ENCODE measurements around the gene CECR2. TPM values are rescaled to one million over a fixed set of nuclear protein-coding genes. Genes with fewer than 3 reads are reported as not detected.

Gene CECR2
- total and polyA plus RNA-seq, 4 donors: 1.1 to 14.5 (median 7.7) TPM

DNA sequence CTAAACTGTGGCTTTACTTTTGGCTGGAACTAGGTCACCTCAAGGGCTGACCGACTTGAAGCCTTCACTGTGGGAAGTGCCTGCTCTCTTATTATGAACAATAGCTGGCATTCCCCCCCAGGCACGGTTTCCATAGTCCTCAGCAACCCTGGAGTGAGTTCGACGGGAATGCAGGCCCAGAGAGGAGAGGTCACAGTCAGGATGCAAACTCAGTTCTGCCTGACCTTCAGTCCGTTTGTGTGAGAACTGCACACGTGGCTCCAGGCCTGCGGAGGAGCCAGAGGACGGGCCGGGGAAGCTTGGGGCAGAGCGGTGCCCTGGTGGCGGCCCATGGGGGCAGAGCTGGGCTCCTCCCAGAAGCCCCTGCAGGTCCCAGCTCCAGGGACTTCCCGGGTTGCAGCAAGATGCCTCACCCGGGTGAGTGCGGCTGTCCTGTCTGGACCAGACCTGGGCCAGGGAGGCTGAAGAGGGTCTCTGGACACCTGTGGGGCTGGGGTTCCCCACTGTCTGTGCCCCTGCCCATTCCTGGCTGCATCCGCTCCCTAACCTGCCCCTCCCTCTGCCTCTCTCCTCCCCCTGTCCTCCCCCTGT lies 211.3 kb downstream of the CECR2 start:
- no peaks in the 10 kb centered on the region for H3K36me3 ChIP-seq (ENCODE audit: control insufficient read depth in 4 of 4, insufficient read depth in 4 of 4, low read length in 4 of 4)
- no peak for DNase-seq
- H3K27me3 ChIP-seq (ENCODE audit: control insufficient read depth in 3 of 3, insufficient read depth in 3 of 3, low read length in 2 of 3): no peaks in the 10 kb centered on the region
- H3K9ac ChIP-seq (ENCODE audit: insufficient read depth in 1 of 2, low read length in 2 of 2): no peak overlapping the region
- ATAC-seq (ENCODE audit: insufficient read depth, low FRiP score): no peak
- H3K27ac ChIP-seq (ENCODE audit: low read depth in 1 of 2, low read length in 1 of 2): peak overlapping the region in 1 of 2 donors; percentile 65
- no peak for TF ChIP-seq CTCF (IDR thresholded peaks at IDR 0.05; ENCODE audit: control extremely low read depth, extremely low read depth)
- H3K4me3 ChIP-seq: no peak overlapping the region
- 61 to 79% methylated on average over 15 of the region's 15 CpGs for WGBS, 2 donors
- peaks cover 0 to 7% (median 0%) of the 10 kb centered on the region in 5 donors for H3K4me1 ChIP-seq (ENCODE audit: control insufficient read depth in 5 of 5, insufficient read depth in 5 of 5, low read length in 5 of 5)
- H3K9me3 ChIP-seq (ENCODE audit: control insufficient read depth in 4 of 4, insufficient read depth in 3 of 4, low read length in 3 of 4): no peaks in the 10 kb centered on the region

DNA sequence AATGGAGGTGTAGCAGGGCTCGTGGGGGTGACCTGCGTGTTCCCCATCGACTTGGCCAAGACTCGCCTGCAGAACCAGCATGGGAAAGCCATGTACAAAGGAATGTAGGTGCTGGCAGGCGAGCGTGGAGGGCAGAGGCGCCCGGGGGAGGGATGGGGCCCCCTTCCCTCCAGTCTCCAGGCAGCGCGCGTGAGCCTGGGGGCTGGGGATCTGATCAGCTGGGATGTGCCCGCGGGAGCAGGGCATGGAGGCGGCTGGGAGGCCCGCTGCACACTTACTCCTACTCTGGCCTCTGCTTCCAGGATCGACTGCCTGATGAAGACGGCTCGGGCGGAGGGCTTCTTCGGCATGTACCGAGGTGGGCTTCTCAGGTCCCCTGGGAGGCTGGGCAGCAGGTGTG lies 211.8 kb downstream of the CECR2 start:
- Histone ChIP-seq H3K36me3 (ENCODE audit: control insufficient read depth in 4 of 4, insufficient read depth in 4 of 4, low read length in 4 of 4) (no peaks in the 10 kb centered on the region), H3K9ac (ENCODE audit: insufficient read depth in 1 of 2, low read length in 2 of 2) (no peak overlapping the region), H3K9me3 (ENCODE audit: control insufficient read depth in 4 of 4, insufficient read depth in 3 of 4, low read length in 3 of 4) (no peaks in the 10 kb centered on the region), H3K27me3 (ENCODE audit: control insufficient read depth in 3 of 3, insufficient read depth in 3 of 3, low read length in 2 of 3) (no peaks in the 10 kb centered on the region), H3K4me3 (no peak overlapping the region), H3K27ac (ENCODE audit: low read depth in 1 of 2, low read length in 1 of 2) (no peak overlapping the region), H3K4me1 (ENCODE audit: control insufficient read depth in 5 of 5, insufficient read depth in 5 of 5, low read length in 5 of 5) (peaks cover 0 to 7% (median 0%) of the 10 kb centered on the region in 5 donors)
- no peak for TF ChIP-seq CTCF (IDR thresholded peaks at IDR 0.05; ENCODE audit: control extremely low read depth, extremely low read depth)
- WGBS, 2 donors: 76 to 84% methylated on average over 21 of the region's 21 CpGs
- ATAC-seq (ENCODE audit: insufficient read depth, low FRiP score) (no peak), DNase-seq (no peak)

GRCh38 chr22:17581631-17582030 lies 212.4 kb downstream of the CECR2 start:
- no peak for TF ChIP-seq CTCF (IDR thresholded peaks at IDR 0.05; ENCODE audit: control extremely low read depth, extremely low read depth)
- H3K9me3 ChIP-seq (ENCODE audit: control insufficient read depth in 4 of 4, insufficient read depth in 3 of 4, low read length in 3 of 4): no peaks in the 10 kb centered on the region
- H3K9ac ChIP-seq (ENCODE audit: insufficient read depth in 1 of 2, low read length in 2 of 2): no peak overlapping the region
- H3K27ac ChIP-seq (ENCODE audit: low read depth in 1 of 2, low read length in 1 of 2): no peak overlapping the region
- no peak for ATAC-seq (ENCODE audit: insufficient read depth, low FRiP score)
- H3K36me3 ChIP-seq (ENCODE audit: control insufficient read depth in 4 of 4, insufficient read depth in 4 of 4, low read length in 4 of 4): no peaks in the 10 kb centered on the region
- H3K4me3 ChIP-seq: no peak overlapping the region
- 85 to 86% methylated on average over 17 of the region's 17 CpGs for WGBS, 2 donors
- no peak for DNase-seq
- no peaks in the 10 kb centered on the region for H3K27me3 ChIP-seq (ENCODE audit: control insufficient read depth in 3 of 3, insufficient read depth in 3 of 3, low read length in 2 of 3)
- H3K4me1 ChIP-seq (ENCODE audit: control insufficient read depth in 5 of 5, insufficient read depth in 5 of 5, low read length in 5 of 5): peaks cover 0 to 7% (median 0%) of the 10 kb centered on the region in 5 donors

DNA sequence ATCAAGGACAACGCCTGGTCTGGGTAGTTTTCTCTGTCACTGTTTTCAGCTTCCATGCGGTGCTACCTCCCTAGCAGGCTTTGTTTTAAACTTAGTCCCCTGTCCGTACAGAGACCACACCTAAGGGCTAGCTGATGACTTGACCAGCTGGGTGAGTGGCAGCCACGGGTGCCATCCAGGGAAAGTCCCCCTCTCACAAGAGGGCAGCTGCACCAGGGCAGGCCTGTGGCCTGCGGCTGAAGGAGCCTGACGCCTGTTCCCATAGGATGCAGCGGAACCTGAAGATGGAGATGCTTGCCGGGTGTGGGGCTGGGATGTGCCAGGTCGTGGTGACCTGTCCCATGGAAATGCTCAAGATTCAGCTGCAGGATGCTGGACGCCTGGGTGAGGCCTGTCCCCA lies 213.9 kb downstream of the CECR2 start:
- no peaks in the 10 kb centered on the region for H3K27me3 ChIP-seq (ENCODE audit: control insufficient read depth in 3 of 3, insufficient read depth in 3 of 3, low read length in 2 of 3)
- 93 to 94% methylated on average over 10 of the region's 10 CpGs for WGBS, 2 donors
- H3K4me3 ChIP-seq: no peak overlapping the region
- no peaks in the 10 kb centered on the region for H3K9me3 ChIP-seq (ENCODE audit: control insufficient read depth in 4 of 4, insufficient read depth in 3 of 4, low read length in 3 of 4)
- no peak overlapping the region for H3K27ac ChIP-seq (ENCODE audit: low read depth in 1 of 2, low read length in 1 of 2)
- no peak overlapping the region for H3K9ac ChIP-seq (ENCODE audit: insufficient read depth in 1 of 2, low read length in 2 of 2)
- H3K36me3 ChIP-seq (ENCODE audit: control insufficient read depth in 4 of 4, insufficient read depth in 4 of 4, low read length in 4 of 4): no peaks in the 10 kb centered on the region
- H3K4me1 ChIP-seq (ENCODE audit: control insufficient read depth in 5 of 5, insufficient read depth in 5 of 5, low read length in 5 of 5): peaks cover 0 to 7% (median 0%) of the 10 kb centered on the region in 5 donors
- ATAC-seq (ENCODE audit: insufficient read depth, low FRiP score) (no peak), DNase-seq (no peak)
- TF ChIP-seq CTCF (IDR thresholded peaks at IDR 0.05; ENCODE audit: control extremely low read depth, extremely low read depth): no peak
